Liver (tissue), 3 donors: Measurements from ENCODE around the gene RPTOR.

Source experiments
- CTCF ChIP-seq: fragments of 150-350 bp; IDR thresholded peaks from 2 replicates; pipeline ENCODE4 v1.5.1; 2017; ENCODE audit warnings: improper control_type of control experiment, low read depth, low read length; ENCODE audit not compliant: missing input control
- GABPA ChIP-seq, 2 donors: IDR thresholded peaks in 1 of 2; conservative IDR thresholded peaks in 1 of 2; 2 replicates each; pipeline ENCODE4 v1.6.1; 2016; ENCODE audit warnings: antibody characterized with exemption in 2 of 2, mild to moderate bottlenecking in 1 of 2, moderate library complexity in 1 of 2
- SP1 ChIP-seq: IDR thresholded peaks from 2 replicates; pipeline ENCODE4 v1.6.1; 2018; ENCODE audit warnings: antibody characterized with exemption, mild to moderate bottlenecking
- YY1 ChIP-seq: IDR thresholded peaks from 2 replicates; pipeline ENCODE4 v1.6.1; 2016; ENCODE audit warnings: antibody characterized with exemption, mild to moderate bottlenecking
- donor health status: healthy.
- donor health status: healthy.

GRCh38 chr17:80892900-80893603 lies 348.4 kb downstream of the RPTOR start:
- TF ChIP-seq YY1 (no peak), CTCF (no peak), SP1 (no peak), GABPA (IDR thresholded peaks at IDR 0.05 in 1 of 2, conservative IDR thresholded peaks at IDR 0.05 in 1 of 2) (no peak)
